Activated effector memory CD4-positive, alpha-beta T cell treated with anti-CD3 and anti-CD28 coated beads, Interleukin-2, amount 50 U/mL, for 16 hours (primary cell): Measurements from ENCODE around the gene DYRK1A.
"Not testable (repeated sequence)": the region's sequence is repeated elsewhere in the genome, so short reads cannot be mapped to it uniquely, and the experiment has no call there.

Experiments
- DNase-seq: peaks from one replicate; pipeline ENCODE4 v3.0.0-alpha.2; 2020

DYRK1A gene

GRCh38 chr21:37489553-37489952 is 123.0 kb downstream of the DYRK1A start:
- DNase-seq: no peak

GRCh38 chr21:37490084-37490483 is 123.5 kb downstream of the DYRK1A start:
- no peak for DNase-seq

GRCh38 chr21:37496972-37497371 is 130.4 kb downstream of the DYRK1A start:
- no peak for DNase-seq

GRCh38 chr21:37498664-37499063 is 132.1 kb downstream of the DYRK1A start:
- no peak for DNase-seq

GRCh38 chr21:37502947-37503346 is 136.4 kb downstream of the DYRK1A start:
- DNase-seq: no peak

- no peak for DNase-seq
Observed at GRCh38 chr21:37503848-37504467, 137.4 kb downstream of the DYRK1A start.

- no peak for DNase-seq
Observed at GRCh38 chr21:37505963-37506362, 139.4 kb downstream of the DYRK1A start.

GRCh38 chr21:37507716-37508115 is 141.1 kb downstream of the DYRK1A start:
- no peak for DNase-seq

GRCh38 chr21:37508341-37508740 is 141.8 kb downstream of the DYRK1A start:
- no peak for DNase-seq

GRCh38 chr21:37509802-37510393 is 143.3 kb downstream of the DYRK1A start:
- no peak for DNase-seq

- DNase-seq: no peak
Observed at GRCh38 chr21:37511848-37512247, 145.3 kb downstream of the DYRK1A start.

GRCh38 chr21:37513383-37513782 is 146.8 kb downstream of the DYRK1A start:
- DNase-seq: no peak

- no peak for DNase-seq
Observed at GRCh38 chr21:37514038-37514667, 147.6 kb downstream of the DYRK1A start.

- no peak for DNase-seq
Observed at GRCh38 chr21:37516998-37517397, 150.4 kb downstream of the DYRK1A start.

- no peak for DNase-seq
Observed at GRCh38 chr21:37520801-37521200, 154.2 kb downstream of the DYRK1A start.

- no peak for DNase-seq
Observed at GRCh38 chr21:37521658-37522057, 155.1 kb downstream of the DYRK1A start.

- DNase-seq: no peak
Observed at GRCh38 chr21:37522641-37523295, 156.2 kb downstream of the DYRK1A start.

- not testable (repeated sequence) for DNase-seq
Observed at GRCh38 chr21:37524944-37525343, 158.4 kb downstream of the DYRK1A start.

- DNase-seq: no peak
Observed at GRCh38 chr21:37525810-37526209, 159.2 kb downstream of the DYRK1A start.

GRCh38 chr21:37527103-37527502 is 160.5 kb downstream of the DYRK1A start:
- DNase-seq: no peak

GRCh38 chr21:37527716-37528115 is 161.1 kb downstream of the DYRK1A start:
- no peak for DNase-seq

GRCh38 chr21:37528150-37528937 is 161.8 kb downstream of the DYRK1A start:
- no peak for DNase-seq

GRCh38 chr21:37529649-37530048 is 163.1 kb downstream of the DYRK1A start:
- no peak for DNase-seq
